H9 (cell line): ENCODE results near the gene RPL39L. TPM values are rescaled to one million over a fixed set of nuclear protein-coding genes. Genes with fewer than 3 reads are reported as not detected.

Experiments used
- DNase-seq: peaks from one replicate; pipeline ENCODE4 v3.0.0-alpha.2; 2017
- H2AFZ ChIP-seq: one replicate; pipeline ENCODE4 v1.6.1; 2013; ENCODE audit warnings: mild to moderate bottlenecking, low read length, control low read depth, moderate library complexity
- H2AK5ac ChIP-seq: 2 replicates; pipeline ENCODE4 v1.6.1; 2013; ENCODE audit warnings: low read length, control low read depth, mixed read lengths; ENCODE audit not compliant: insufficient read length
- H2BK120ac ChIP-seq: one replicate; pipeline ENCODE4 v1.6.1; 2013; ENCODE audit warnings: low read depth, mild to moderate bottlenecking, low read length, control low read depth, inconsistent platforms; ENCODE audit not compliant: poor library complexity, severe bottlenecking
- H2BK12ac ChIP-seq: 2 replicates; pipeline ENCODE4 v1.6.1; 2013; ENCODE audit warnings: low read length, control low read depth, mixed read lengths, low read depth; ENCODE audit not compliant: insufficient read length
- H2BK15ac ChIP-seq: 2 replicates; pipeline ENCODE4 v1.6.1; 2013; ENCODE audit warnings: low read depth, low read length, control low read depth
- H2BK20ac ChIP-seq: one replicate; pipeline ENCODE4 v1.6.1; 2013; ENCODE audit warnings: low read depth, mild to moderate bottlenecking, low read length, control low read depth, inconsistent platforms; ENCODE audit not compliant: poor library complexity, severe bottlenecking
- H2BK5ac ChIP-seq: 2 replicates; pipeline ENCODE4 v1.6.1; 2013; ENCODE audit warnings: low read length, control low read depth, mixed read lengths; ENCODE audit not compliant: insufficient read length
- H3K14ac ChIP-seq: 2 replicates; pipeline ENCODE4 v1.6.1; 2013; ENCODE audit warnings: low read length, control low read depth; ENCODE audit not compliant: insufficient read depth
- H3K18ac ChIP-seq: 2 replicates; pipeline ENCODE4 v1.6.1; 2013; ENCODE audit warnings: low read depth, mild to moderate bottlenecking, mixed read lengths, low read length, control low read depth; ENCODE audit not compliant: insufficient read length
- H3K23ac ChIP-seq: 2 replicates; pipeline ENCODE4 v1.6.1; 2013; ENCODE audit warnings: low read length, control low read depth, mixed read lengths, low read depth; ENCODE audit not compliant: insufficient read length
- H3K23me2 ChIP-seq: 2 replicates; pipeline ENCODE4 v1.6.1; 2013; ENCODE audit warnings: low read depth, mild to moderate bottlenecking, mixed read lengths, low read length, control low read depth; ENCODE audit not compliant: insufficient read length, poor library complexity, severe bottlenecking
- H3K27ac ChIP-seq: 2 replicates; pipeline ENCODE4 v1.5.1; 2013; ENCODE audit warnings: low read length, control low read depth, mixed read lengths, low read depth; ENCODE audit not compliant: insufficient read length
- H3K27me3 ChIP-seq: 2 replicates; pipeline ENCODE4 v1.6.1; 2013; ENCODE audit warnings: low read length, control low read depth, inconsistent platforms; ENCODE audit not compliant: insufficient read depth
- H3K4ac ChIP-seq: 2 replicates; pipeline ENCODE4 v1.6.1; 2013; ENCODE audit warnings: low read depth, mild to moderate bottlenecking, control low read depth, inconsistent platforms, low read length, moderate library complexity
- H3K4me1 ChIP-seq: 2 replicates; pipeline ENCODE4 v1.6.1; 2013; ENCODE audit warnings: low read length, control low read depth, inconsistent platforms; ENCODE audit not compliant: insufficient read depth
- H3K4me2 ChIP-seq: 2 replicates; pipeline ENCODE4 v1.6.1; 2013; ENCODE audit warnings: low read length, control low read depth, mixed read lengths; ENCODE audit not compliant: insufficient read length, insufficient read depth
- H3K56ac ChIP-seq: 2 replicates; pipeline ENCODE4 v1.6.1; 2013; ENCODE audit warnings: low read depth, mild to moderate bottlenecking, mixed read lengths, low read length, control low read depth; ENCODE audit not compliant: insufficient read length
- H3K79me1 ChIP-seq: 2 replicates; pipeline ENCODE4 v1.6.1; 2013; ENCODE audit warnings: low read depth, mild to moderate bottlenecking, moderate library complexity, low read length, control low read depth, inconsistent platforms; ENCODE audit not compliant: insufficient read depth, poor library complexity, severe bottlenecking
- H3K79me2 ChIP-seq: 2 replicates; pipeline ENCODE4 v1.6.1; 2013; ENCODE audit warnings: low read length, control low read depth, inconsistent platforms; ENCODE audit not compliant: insufficient read depth
- H3K9ac ChIP-seq: 2 replicates; pipeline ENCODE4 v1.6.1; 2013; ENCODE audit warnings: low read length, control low read depth, mixed read lengths; ENCODE audit not compliant: insufficient read length; ENCODE audit errors: extremely low read depth
- H3K9me3 ChIP-seq: one replicate; pipeline ENCODE4 v1.6.1; 2013; ENCODE audit warnings: low read depth, low read length, inconsistent platforms; ENCODE audit not compliant: control insufficient read depth
- H3T11ph ChIP-seq: one replicate; pipeline ENCODE4 v1.6.1; 2013; ENCODE audit warnings: mild to moderate bottlenecking, low read length, control low read depth, inconsistent platforms
- H4K20me1 ChIP-seq: one replicate; pipeline ENCODE4 v1.6.1; 2013; ENCODE audit not compliant: control insufficient read depth, insufficient read length, insufficient read depth
- H4K5ac ChIP-seq: 2 replicates; pipeline ENCODE4 v1.6.1; 2013; ENCODE audit warnings: low read depth, mild to moderate bottlenecking, mixed read lengths, low read length, control low read depth; ENCODE audit not compliant: insufficient read length
- H4K8ac ChIP-seq: replicated peaks from 2 replicates; pipeline ENCODE4 v1.6.1; 2013; ENCODE audit warnings: low read length, control low read depth, mixed read lengths, low read depth; ENCODE audit not compliant: insufficient read length
- H4K91ac ChIP-seq: 2 replicates; pipeline ENCODE4 v1.6.1; 2013; ENCODE audit warnings: low read depth, mild to moderate bottlenecking, moderate library complexity, mixed read lengths, low read length, control low read depth; ENCODE audit not compliant: insufficient read length
- H3K27ac Mint-ChIP-seq, 3 experiments: 2 replicates in 2 of 3; 3 replicates in 1 of 3; pipeline ENCODE4 v1.8.0; 2020 to 2021; ENCODE audit warnings: mixed read lengths in 3 of 3, mild to moderate bottlenecking in 1 of 3, moderate library complexity in 1 of 3
- H3K27me3 Mint-ChIP-seq: 2 replicates; pipeline ENCODE4 v1.8.0; 2021; ENCODE audit warnings: low read depth, mild to moderate bottlenecking, moderate library complexity, mixed read lengths
- H3K36me3 Mint-ChIP-seq, 3 experiments: 2 replicates in 2 of 3; 3 replicates in 1 of 3; pipeline ENCODE4 v1.8.0; 2020 to 2021; ENCODE audit warnings: low read depth in 3 of 3, mixed read lengths in 3 of 3; ENCODE audit not compliant: insufficient read depth in 1 of 3
- H3K4me1 Mint-ChIP-seq, 2 experiments: 2 replicates each; pipeline ENCODE4 v1.8.0; 2020; ENCODE audit warnings: mixed read lengths in 2 of 2
- H3K4me3 Mint-ChIP-seq, 2 experiments: 2 replicates in 1 of 2; 3 replicates in 1 of 2; pipeline ENCODE4 v1.8.0; 2020 to 2021; ENCODE audit warnings: mild to moderate bottlenecking in 2 of 2, mixed read lengths in 2 of 2, moderate library complexity in 1 of 2
- H3K9me3 Mint-ChIP-seq, 2 experiments: 2 replicates in 1 of 2; 3 replicates in 1 of 2; pipeline ENCODE4 v1.8.0; 2020; ENCODE audit warnings: mild to moderate bottlenecking in 2 of 2, mixed read lengths in 2 of 2, moderate library complexity in 1 of 2
- CTCF ChIP-seq: fragments of 200-600 bp; sonication (generic); conservative IDR thresholded peaks from 3 replicates; pipeline ENCODE4 v1.8.0; 2021; ENCODE audit warnings: antibody characterized with exemption, mild to moderate bottlenecking
- WGBS: extraction: QIAGEN DNeasy Blood & Tissue Kit; methylation state at CpG from one replicate; pipeline ENCODE4 v1.1.7; 2013; ENCODE audit warnings: missing lambda C conversion rate, low lambda C conversion rate, mixed read lengths; ENCODE audit not compliant: insufficient read length; ENCODE audit errors: extremely low coverage; 5-methylcytosine and 5-hydroxymethylcytosine counted together
- total RNA-seq: library from RNA; stranded (reverse); gene quantifications from 2 replicates; pipeline ENCODE4 v1.2.1, GENCODE V29; 2021

Gene RPL39L
- total RNA-seq, 1 experiment from 2014 or later = 71.7 TPM

DNA sequence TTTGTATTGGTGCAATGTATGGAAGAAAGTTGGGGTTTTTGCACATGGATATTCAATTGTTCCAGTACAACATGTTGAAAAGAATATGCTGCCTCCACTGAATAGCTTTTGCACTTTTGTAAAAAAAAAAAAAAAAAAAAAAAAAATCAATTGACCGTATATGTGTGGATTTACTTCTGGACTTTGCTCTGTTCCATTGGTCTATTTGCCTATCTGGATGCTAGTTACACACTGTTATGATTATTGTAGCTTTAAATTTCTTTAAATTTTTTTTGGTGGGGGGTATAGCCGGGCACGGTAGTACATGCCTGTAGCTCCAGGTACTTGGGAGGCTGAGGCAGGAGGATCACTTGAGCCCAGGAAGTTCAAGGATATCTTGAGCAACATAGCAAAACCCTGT is 52.5 kb downstream of the RPL39L start:
- no peaks in the 10 kb centered on the region for H3K27me3 ChIP-seq
- no peak overlapping the region for H3K4me2 ChIP-seq
- peaks cover 2% of the 10 kb centered on the region; the same call in 1 of the 2 replicates for H3K4me1 ChIP-seq
- H3K4ac ChIP-seq = no peak overlapping the region
- H2BK15ac ChIP-seq = no peak overlapping the region
- peaks cover 27 to 38% of the 10 kb centered on the region in 2 experiments for H3K9me3 Mint-ChIP-seq
- no peak overlapping the region for H2BK12ac ChIP-seq
- no peaks in the 10 kb centered on the region for H3K23me2 ChIP-seq
- H3K27ac Mint-ChIP-seq = no peak overlapping the region
- no peak overlapping the region for H2BK20ac ChIP-seq
- no peak overlapping the region for H3K14ac ChIP-seq
- H3K9me3 ChIP-seq = no peaks in the 10 kb centered on the region
- DNase-seq = no peak
- WGBS = no CpG with 5 or more reads among the region's 3 CpGs
- no peak overlapping the region for H3K27ac ChIP-seq
- H2AFZ ChIP-seq = no peak overlapping the region
- no peak overlapping the region for H2BK5ac ChIP-seq
- H4K8ac ChIP-seq = no peak overlapping the region
- H3K79me1 ChIP-seq = no peaks in the 10 kb centered on the region
- no peak overlapping the region for H3T11ph ChIP-seq
- H3K27me3 Mint-ChIP-seq = no peaks in the 10 kb centered on the region
- no peak overlapping the region for H2BK120ac ChIP-seq
- no peak overlapping the region for H3K56ac ChIP-seq
- peaks cover 8 to 25% (median 14%) of the 10 kb centered on the region in 3 experiments; a peak in 6 of 7 replicates for H3K36me3 Mint-ChIP-seq
- H3K9ac ChIP-seq = no peak overlapping the region
- peaks cover 6 to 10% of the 10 kb centered on the region in 2 experiments for H3K4me1 Mint-ChIP-seq
- H2AK5ac ChIP-seq = no peak overlapping the region
- H3K23ac ChIP-seq = no peak overlapping the region
- no peaks in the 10 kb centered on the region for H4K20me1 ChIP-seq
- no peak overlapping the region for H3K4me3 Mint-ChIP-seq
- no peak overlapping the region for H4K91ac ChIP-seq
- no peaks in the 10 kb centered on the region for H3K79me2 ChIP-seq
- H4K5ac ChIP-seq = no peak overlapping the region
- TF ChIP-seq CTCF = no peak
- no peak overlapping the region for H3K18ac ChIP-seq
